Measurements from ENCODE around the gene CDYL2.
"Not testable (repeated sequence)": the region's sequence is repeated elsewhere in the genome, so short reads cannot be mapped to it uniquely, and the experiment has no call there.

Gene CDYL2

GRCh38 chr16:80666378-80667250, 137.8 kb downstream of the CDYL2 start:
- no peak for DNase-seq

DNA sequence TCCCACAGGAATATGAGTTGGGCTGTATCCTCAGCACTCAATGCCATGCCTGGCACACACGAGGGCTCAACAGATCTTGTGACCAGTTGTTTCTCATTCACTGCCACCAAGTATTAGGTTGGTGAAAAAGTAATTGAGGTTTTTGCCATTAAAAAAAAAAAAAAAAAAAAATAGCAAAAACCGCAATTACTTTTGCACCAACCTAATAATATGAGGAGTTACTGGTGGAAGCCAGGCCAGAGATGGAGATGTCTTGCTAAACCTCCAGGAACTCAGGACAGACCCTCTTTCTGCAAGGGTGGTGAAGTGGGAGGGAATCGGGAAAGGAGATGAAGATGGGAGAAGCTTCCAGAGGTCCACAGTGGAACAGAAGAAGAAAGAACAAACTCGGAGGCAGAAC, 139.0 kb downstream of the CDYL2 start:
- no peak for DNase-seq

GRCh38 chr16:80664786-80665185, 139.6 kb downstream of the CDYL2 start:
- DNase-seq, result no peak

DNA sequence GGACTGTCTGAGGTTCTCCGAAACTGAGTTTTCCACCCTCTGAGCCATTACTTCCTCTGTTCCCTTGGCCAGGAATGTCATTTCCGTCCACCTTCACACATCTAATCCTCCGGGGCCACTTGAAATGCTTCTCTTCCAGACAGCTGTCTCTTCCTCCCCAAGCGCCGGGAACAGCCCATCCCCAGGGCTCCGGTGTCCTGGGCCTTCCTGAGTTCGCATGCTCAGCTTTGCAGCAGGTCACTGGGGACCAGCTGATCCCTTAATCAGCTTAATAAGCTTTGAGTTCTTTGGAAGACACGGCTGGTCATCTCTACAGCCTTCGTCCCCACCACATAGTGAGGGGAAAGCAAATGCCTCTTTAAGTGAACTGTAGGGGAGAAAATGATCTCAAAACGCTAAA, 140.2 kb downstream of the CDYL2 start:
- no peak for DNase-seq

GRCh38 chr16:80663078-80663477, 141.3 kb downstream of the CDYL2 start:
- DNase-seq, result no peak

- no peak for DNase-seq
Observed at GRCh38 chr16:80659865-80660264, 144.5 kb downstream of the CDYL2 start.

- no peak for DNase-seq
Observed at GRCh38 chr16:80656711-80657150, 147.7 kb downstream of the CDYL2 start.

DNA sequence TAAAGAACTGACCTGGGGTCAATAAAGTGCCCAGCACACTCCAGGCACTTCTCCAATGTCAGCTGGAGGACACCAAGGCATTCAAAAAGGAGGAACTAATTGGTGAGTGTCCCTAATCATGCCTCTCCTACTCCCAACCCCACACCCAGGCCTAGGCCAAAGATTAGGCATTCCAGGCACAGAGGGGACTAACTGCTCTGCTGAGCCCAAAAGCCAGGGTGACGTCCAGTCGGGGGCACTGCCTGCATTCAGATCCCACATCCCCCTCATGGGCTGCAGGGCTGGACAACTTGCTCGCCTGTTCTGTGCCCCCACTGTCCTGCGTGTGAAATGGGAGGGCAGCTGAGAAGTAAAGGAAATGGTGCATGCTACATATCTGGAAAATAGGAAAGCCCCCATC, 148.2 kb downstream of the CDYL2 start:
- DNase-seq, result no peak

- DNase-seq, result no peak
Observed at GRCh38 chr16:80655751-80656150, 148.6 kb downstream of the CDYL2 start.

- DNase-seq, result no peak
Observed at GRCh38 chr16:80654094-80654862, 150.1 kb downstream of the CDYL2 start.

GRCh38 chr16:80652441-80652840, 152.0 kb downstream of the CDYL2 start:
- no peak for DNase-seq

DNA sequence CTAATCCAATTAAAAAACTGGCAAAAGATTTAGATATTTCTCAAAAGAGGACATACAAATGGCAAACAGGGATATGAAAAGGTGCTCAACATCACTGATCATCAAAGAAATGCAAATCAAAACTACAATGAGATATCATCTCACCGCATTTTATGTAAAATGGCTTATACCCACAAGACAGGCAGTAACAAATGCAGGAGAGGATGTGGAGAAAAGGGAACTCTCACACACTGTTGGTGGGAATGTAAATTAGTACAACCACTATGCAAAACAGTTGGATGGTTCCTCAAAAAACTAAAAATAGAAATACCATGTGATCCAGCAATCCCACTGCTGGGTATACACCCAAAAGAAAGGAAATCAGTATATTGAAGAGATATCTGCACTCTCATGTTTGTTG, 154.1 kb downstream of the CDYL2 start:
- DNase-seq, result not testable (repeated sequence)

DNA sequence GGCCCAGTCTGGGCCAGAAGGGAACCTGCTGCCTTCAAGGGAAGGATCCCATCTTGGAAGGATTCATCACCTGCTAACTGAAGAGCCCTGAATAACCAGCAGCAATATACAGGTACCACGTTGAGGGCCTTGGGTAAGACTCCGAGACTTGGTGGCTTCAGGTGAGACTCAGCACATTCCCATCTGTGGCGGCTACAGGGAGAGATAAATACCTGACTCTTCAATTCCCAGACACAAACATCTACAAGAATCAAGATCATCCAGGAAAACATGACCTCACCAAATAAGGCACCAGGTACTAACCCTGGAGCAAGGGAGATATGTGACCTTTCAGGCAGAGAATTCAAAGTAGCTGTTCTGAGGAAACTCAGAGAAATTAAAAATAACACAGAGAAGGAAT, 164.1 kb downstream of the CDYL2 start:
- no peak for DNase-seq

- no peak for DNase-seq
Observed at GRCh38 chr16:80639636-80640035, 164.8 kb downstream of the CDYL2 start.

DNA sequence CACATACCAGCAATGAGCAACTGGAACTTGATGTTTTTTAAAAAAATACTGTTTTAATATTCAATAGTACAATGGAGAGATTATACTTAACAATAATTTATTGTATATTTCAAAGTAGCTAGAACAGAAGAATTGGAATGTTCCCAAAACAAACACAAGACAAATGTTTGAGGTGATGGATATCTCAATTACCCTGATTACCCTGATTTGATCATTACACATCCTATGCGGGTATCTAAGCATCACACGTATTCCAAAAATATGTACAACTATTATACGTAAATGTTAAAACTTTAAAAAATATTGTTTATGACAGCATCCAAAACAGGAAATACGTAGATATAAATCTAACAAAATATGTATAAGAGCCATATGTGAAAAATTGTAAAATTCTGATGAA, 166.8 kb downstream of the CDYL2 start:
- no peak for DNase-seq

- DNase-seq, result no peak
Observed at GRCh38 chr16:80631581-80631980, 172.8 kb downstream of the CDYL2 start.

GRCh38 chr16:80628254-80628653, 176.1 kb downstream of the CDYL2 start:
- no peak for DNase-seq

GRCh38 chr16:80627108-80627507, 177.3 kb downstream of the CDYL2 start:
- DNase-seq, result no peak

GRCh38 chr16:80623376-80623775, 181.0 kb downstream of the CDYL2 start:
- no peak for DNase-seq

- no peak for DNase-seq
Observed at GRCh38 chr16:80622007-80622406, 182.4 kb downstream of the CDYL2 start.

- no peak for DNase-seq
Observed at GRCh38 chr16:80620736-80621605, 183.4 kb downstream of the CDYL2 start.

DNA sequence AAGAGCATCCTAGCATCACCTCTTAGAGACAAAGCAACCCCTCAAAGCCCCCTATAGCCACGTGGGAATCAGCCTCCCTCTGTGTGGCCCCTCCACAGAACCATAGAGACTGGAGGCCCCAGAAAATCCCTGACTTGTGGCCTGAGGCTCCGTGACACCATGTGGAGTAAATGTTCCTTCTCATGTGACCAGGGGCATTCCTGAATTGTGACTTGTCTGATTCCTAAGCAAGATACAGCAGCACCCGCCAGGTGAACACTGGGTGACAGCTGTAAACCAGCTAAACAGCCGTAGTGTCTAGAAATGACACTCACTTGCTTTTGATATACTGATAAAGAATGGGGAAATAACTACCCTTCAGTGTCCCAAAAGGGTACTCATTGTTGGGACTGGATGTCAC, 184.6 kb downstream of the CDYL2 start:
- DNase-seq, result no peak

All from femur (tissue), 1 donor.